WTC11 (cell line): ENCODE measurements around the gene MLPH. TPM values are rescaled to one million over a fixed set of nuclear protein-coding genes. Genes with fewer than 3 reads are reported as not detected.
"Not testable (repeated sequence)": the region's sequence is repeated elsewhere in the genome, so short reads cannot be mapped to it uniquely, and the experiment has no call there.

Experiments
- ATAC-seq: fragments of 200-7000 bp; cut with Tn5 transposase; 2 replicates; pipeline ENCODE4 v1.10.0; 2021; ENCODE audit warnings: mild to moderate bottlenecking, moderate library complexity
- CTCF ChIA-PET: fragments of 300-600 bp; sonication (Branson Sonifier 250); formaldehyde crosslinking; loops from one replicate; lab custom pipeline; 2021; ENCODE audit warnings: antibody characterized with exemption; lab: Charles Lee
- POLR2A ChIA-PET: fragments of 350-600 bp; sonication (Branson Sonifier 250); formaldehyde crosslinking; loops from one replicate; lab custom pipeline; 2021; ENCODE audit warnings: antibody characterized with exemption; lab: Charles Lee
- DNase-seq: peaks from one replicate; pipeline ENCODE4 v3.0.0; 2021; ENCODE audit warnings: low spot score
- H3K27ac Mint-ChIP-seq: 2 replicates; pipeline ENCODE4 v1.8.0; 2021; ENCODE audit warnings: mixed read lengths
- H3K27me3 Mint-ChIP-seq: 2 replicates; pipeline ENCODE4 v1.8.0; 2021; ENCODE audit warnings: low read depth, mild to moderate bottlenecking, moderate library complexity, mixed read lengths
- H3K36me3 Mint-ChIP-seq: 2 replicates; pipeline ENCODE4 v1.8.0; 2021; ENCODE audit warnings: mixed read lengths
- H3K4me1 Mint-ChIP-seq: 2 replicates; pipeline ENCODE4 v1.8.0; 2022; ENCODE audit warnings: mixed read lengths
- H3K4me3 Mint-ChIP-seq: 2 replicates; pipeline ENCODE4 v1.8.0; 2021; ENCODE audit warnings: mild to moderate bottlenecking, moderate library complexity, mixed read lengths
- H3K9me3 Mint-ChIP-seq: 2 replicates; pipeline ENCODE4 v1.8.0; 2021; ENCODE audit warnings: mixed read lengths
- CREM ChIP-seq: sonication (generic); formaldehyde crosslinking; IDR thresholded peaks from 2 replicates; pipeline ENCODE4 v1.8.1; 2022; ENCODE audit warnings: mild to moderate bottlenecking, missing genetic modification reagents, moderate library complexity
- E2F5 ChIP-seq: sonication (generic); formaldehyde crosslinking; IDR thresholded peaks from 2 replicates; pipeline ENCODE4 v1.8.1; 2022; ENCODE audit warnings: mild to moderate bottlenecking, moderate library complexity, missing genetic modification reagents
- ESRRA ChIP-seq: sonication (generic); formaldehyde crosslinking; IDR thresholded peaks from 2 replicates; pipeline ENCODE4 v1.8.1; 2022; ENCODE audit warnings: mild to moderate bottlenecking, missing genetic modification reagents, borderline replicate concordance
- FOXK1 ChIP-seq: sonication (generic); formaldehyde crosslinking; IDR thresholded peaks from 2 replicates; pipeline ENCODE4 v1.8.0; 2022; ENCODE audit warnings: mild to moderate bottlenecking, moderate library complexity, missing genetic modification reagents
- GABPB1 ChIP-seq: sonication (generic); formaldehyde crosslinking; IDR thresholded peaks from 2 replicates; pipeline ENCODE4 v1.8.1; 2023; ENCODE audit warnings: mild to moderate bottlenecking, missing genetic modification reagents
- HMGA2 ChIP-seq: fragments of 250-450 bp; sonication (Bioruptor Pico); IDR thresholded peaks from 2 replicates; pipeline ENCODE4 v1.4.0; 2021; ENCODE audit warnings: mild to moderate bottlenecking, moderate library complexity
- HMGXB4 ChIP-seq: sonication (generic); formaldehyde crosslinking; IDR thresholded peaks from 2 replicates; pipeline ENCODE4 v1.8.1; 2023; ENCODE audit warnings: mild to moderate bottlenecking, moderate library complexity, missing genetic modification reagents
- IRF2 ChIP-seq: sonication (generic); formaldehyde crosslinking; IDR thresholded peaks from 2 replicates; pipeline ENCODE4 v1.8.0; 2022; ENCODE audit warnings: low read depth, missing genetic modification reagents, borderline replicate concordance
- MAX ChIP-seq: sonication (generic); formaldehyde crosslinking; IDR thresholded peaks from 2 replicates; pipeline ENCODE4 v1.8.0; 2022; ENCODE audit warnings: mild to moderate bottlenecking, missing genetic modification reagents
- MLX ChIP-seq: sonication (generic); formaldehyde crosslinking; IDR thresholded peaks from 2 replicates; pipeline ENCODE4 v1.8.1; 2023; ENCODE audit warnings: mild to moderate bottlenecking, missing genetic modification reagents, moderate library complexity
- NFATC4 ChIP-seq: fragments of 250-450 bp; sonication (Bioruptor Pico); IDR thresholded peaks from 2 replicates; pipeline ENCODE4 v1.9.0; 2021; ENCODE audit warnings: mild to moderate bottlenecking
- NR1H2 ChIP-seq: sonication (generic); formaldehyde crosslinking; IDR thresholded peaks from 2 replicates; pipeline ENCODE4 v1.9.0; 2021; ENCODE audit warnings: mild to moderate bottlenecking, moderate library complexity, missing genetic modification reagents
- RELA ChIP-seq: sonication (generic); formaldehyde crosslinking; IDR thresholded peaks from 2 replicates; pipeline ENCODE4 v1.8.1; 2022; ENCODE audit warnings: missing genetic modification reagents, mild to moderate bottlenecking, borderline replicate concordance
- TCF7 ChIP-seq: sonication (generic); formaldehyde crosslinking; IDR thresholded peaks from 2 replicates; pipeline ENCODE4 v1.8.0; 2022; ENCODE audit warnings: mild to moderate bottlenecking, low read depth, missing genetic modification reagents, moderate library complexity
- TEAD4 ChIP-seq: sonication (generic); formaldehyde crosslinking; IDR thresholded peaks from 2 replicates; pipeline ENCODE4 v1.8.0; 2022; ENCODE audit warnings: mild to moderate bottlenecking, missing genetic modification reagents
- TP53 ChIP-seq: sonication (generic); formaldehyde crosslinking; IDR thresholded peaks from 2 replicates; pipeline ENCODE4 v1.8.1; 2023; ENCODE audit warnings: mild to moderate bottlenecking, missing genetic modification reagents
- ZNF121 ChIP-seq: sonication (generic); formaldehyde crosslinking; IDR thresholded peaks from 2 replicates; pipeline ENCODE4 v1.8.0; 2023; ENCODE audit warnings: missing genetic modification reagents
- ZNF219 ChIP-seq: sonication (generic); formaldehyde crosslinking; IDR thresholded peaks from 2 replicates; pipeline ENCODE4 v1.8.0; 2023; ENCODE audit warnings: missing genetic modification reagents, mild to moderate bottlenecking, borderline replicate concordance
- ZNF232 ChIP-seq: sonication (generic); formaldehyde crosslinking; IDR thresholded peaks from 2 replicates; pipeline ENCODE4 v1.8.0; 2022; ENCODE audit warnings: mild to moderate bottlenecking, missing genetic modification reagents
- ZSCAN18 ChIP-seq: fragments of 250-450 bp; sonication (Bioruptor Pico); IDR thresholded peaks from 2 replicates; pipeline ENCODE4 v2.1.2; 2022; ENCODE audit warnings: mild to moderate bottlenecking, moderate library complexity
- total RNA-seq: library from RNA; stranded (reverse); gene quantifications from 3 replicates; pipeline ENCODE4 v1.2.3, GENCODE V29; 2021
- TF ChIP-seq, protein P1 (sequence below): sonication (generic); formaldehyde crosslinking; conservative IDR thresholded peaks from 2 replicates; pipeline ENCODE4 v1.8.1; 2022; ENCODE audit warnings: mild to moderate bottlenecking, missing genetic modification reagents
- TF ChIP-seq, protein P2 (sequence below): sonication (generic); formaldehyde crosslinking; IDR thresholded peaks from 2 replicates; pipeline ENCODE4 v1.8.0; 2023; ENCODE audit warnings: mild to moderate bottlenecking, missing genetic modification reagents
- TF ChIP-seq, protein P3 (sequence below): fragments of 250-450 bp; sonication (Bioruptor Pico); IDR thresholded peaks from 2 replicates; pipeline ENCODE4 v1.8.0; 2021; ENCODE audit warnings: mild to moderate bottlenecking

Gene MLPH
- total RNA-seq, 1 experiment from 2014 or later, result 10.3 TPM

DNA sequence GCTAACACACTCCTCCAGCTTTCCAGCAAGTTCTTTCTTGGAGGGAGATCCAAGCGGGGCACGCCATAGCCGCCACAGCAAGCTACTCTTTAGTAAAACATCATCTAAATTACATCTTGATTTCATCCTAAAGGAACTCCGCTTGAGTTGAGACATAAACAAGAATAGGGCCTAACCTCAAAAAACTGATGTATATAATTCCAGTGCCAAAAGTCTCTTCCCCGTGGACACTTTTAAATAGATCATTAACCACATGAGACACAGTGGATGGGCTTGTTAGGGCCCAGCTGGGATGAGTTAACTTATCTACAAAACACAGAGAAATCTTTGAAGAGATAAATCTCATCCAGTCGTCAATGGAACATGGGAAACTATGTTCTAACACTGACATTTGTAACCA is 20.8 kb upstream of the MLPH start:
- Mint-ChIP-seq H3K27me3 (no peaks in the 10 kb centered on the region; the same call in none of the 2 replicates), H3K9me3 (no peaks in the 10 kb centered on the region), H3K36me3 (no peaks in the 10 kb centered on the region), H3K4me3 (no peak overlapping the region), H3K4me1 (peaks cover 4% of the 10 kb centered on the region), H3K27ac (no peak overlapping the region)
- DNase-seq (no peak), ATAC-seq (no peak)
- POLR2A ChIA-PET, result no interaction called here
- TF ChIP-seq ZNF232 (CRISPR knock-in tag), result no peak
- no peak for TF ChIP-seq ZNF121
- no peak for TF ChIP-seq MLX (CRISPR knock-in tag)
- TF ChIP-seq, protein P1, sequence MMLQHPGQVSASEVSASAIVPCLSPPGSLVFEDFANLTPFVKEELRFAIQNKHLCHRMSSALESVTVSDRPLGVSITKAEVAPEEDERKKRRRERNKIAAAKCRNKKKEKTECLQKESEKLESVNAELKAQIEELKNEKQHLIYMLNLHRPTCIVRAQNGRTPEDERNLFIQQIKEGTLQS (CRISPR knock-in tag), result no peak
- TF ChIP-seq HMGXB4, result no peak
- CTCF ChIA-PET, result interaction anchor here (1.1 to 2.7 kb wide), 4 partner anchors 9 to 106 kb away, joined by 3 to 8 read pairs (median 6); no protein-coding TSS in a partner anchor

DNA sequence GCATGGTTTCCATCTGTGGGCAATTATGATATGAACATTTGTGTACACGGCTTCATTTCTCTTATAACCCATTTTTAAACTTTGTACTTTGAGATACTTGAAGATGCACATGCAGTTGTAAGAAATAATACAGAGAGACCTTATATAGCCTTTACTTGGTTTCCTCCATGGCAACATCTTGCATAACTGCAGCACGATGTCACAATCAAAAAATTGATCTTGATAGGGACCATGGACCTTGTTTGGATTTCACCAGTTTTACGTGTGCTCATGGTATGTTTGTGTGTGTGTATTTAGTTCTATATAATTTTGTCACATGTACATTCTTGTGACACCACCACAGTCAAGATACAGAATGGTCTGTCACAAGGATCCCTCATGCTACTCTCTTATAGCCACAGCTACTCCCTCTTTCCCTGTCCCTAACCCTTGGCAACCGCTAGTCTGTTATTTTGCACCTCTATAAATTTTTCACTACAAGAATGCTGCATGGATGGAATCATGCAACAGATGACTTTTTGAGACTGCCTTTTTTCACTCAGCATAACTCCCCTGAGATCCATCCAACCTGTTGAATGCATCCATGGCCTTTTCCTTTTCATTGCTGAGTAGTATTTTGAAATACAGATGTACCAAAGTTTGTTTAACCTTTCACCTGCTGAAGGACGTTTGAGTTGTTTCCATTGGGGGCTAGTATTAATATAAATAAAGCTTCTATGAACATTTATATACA is 19.4 kb upstream of the MLPH start:
- ATAC-seq (no peak), DNase-seq (no peak)
- Mint-ChIP-seq H3K9me3 (no peaks in the 10 kb centered on the region), H3K27ac (no peak overlapping the region), H3K4me3 (no peak overlapping the region), H3K4me1 (peaks cover 9% of the 10 kb centered on the region)
- POLR2A ChIA-PET, result no interaction called here
- TF ChIP-seq TEAD4 (no peak), NFATC4 (CRISPR knock-in tag) (no peak), ESRRA (CRISPR knock-in tag) (no peak), MAX (CRISPR knock-in tag) (no peak), E2F5 (CRISPR knock-in tag) (no peak), ZNF121 (no peak), TCF7 (no peak), ZSCAN18 (CRISPR knock-in tag) (no peak), NR1H2 (no peak), FOXK1 (CRISPR knock-in tag) (no peak), HMGA2 (CRISPR knock-in tag) (no peak), IRF2 (CRISPR knock-in tag) (no peak), CREM (CRISPR knock-in tag) (no peak), GABPB1 (CRISPR knock-in tag) (no peak), ZNF219 (CRISPR knock-in tag) (no peak), TP53 (CRISPR knock-in tag) (no peak), RELA (CRISPR knock-in tag) (no peak)
- TF ChIP-seq, protein P2, sequence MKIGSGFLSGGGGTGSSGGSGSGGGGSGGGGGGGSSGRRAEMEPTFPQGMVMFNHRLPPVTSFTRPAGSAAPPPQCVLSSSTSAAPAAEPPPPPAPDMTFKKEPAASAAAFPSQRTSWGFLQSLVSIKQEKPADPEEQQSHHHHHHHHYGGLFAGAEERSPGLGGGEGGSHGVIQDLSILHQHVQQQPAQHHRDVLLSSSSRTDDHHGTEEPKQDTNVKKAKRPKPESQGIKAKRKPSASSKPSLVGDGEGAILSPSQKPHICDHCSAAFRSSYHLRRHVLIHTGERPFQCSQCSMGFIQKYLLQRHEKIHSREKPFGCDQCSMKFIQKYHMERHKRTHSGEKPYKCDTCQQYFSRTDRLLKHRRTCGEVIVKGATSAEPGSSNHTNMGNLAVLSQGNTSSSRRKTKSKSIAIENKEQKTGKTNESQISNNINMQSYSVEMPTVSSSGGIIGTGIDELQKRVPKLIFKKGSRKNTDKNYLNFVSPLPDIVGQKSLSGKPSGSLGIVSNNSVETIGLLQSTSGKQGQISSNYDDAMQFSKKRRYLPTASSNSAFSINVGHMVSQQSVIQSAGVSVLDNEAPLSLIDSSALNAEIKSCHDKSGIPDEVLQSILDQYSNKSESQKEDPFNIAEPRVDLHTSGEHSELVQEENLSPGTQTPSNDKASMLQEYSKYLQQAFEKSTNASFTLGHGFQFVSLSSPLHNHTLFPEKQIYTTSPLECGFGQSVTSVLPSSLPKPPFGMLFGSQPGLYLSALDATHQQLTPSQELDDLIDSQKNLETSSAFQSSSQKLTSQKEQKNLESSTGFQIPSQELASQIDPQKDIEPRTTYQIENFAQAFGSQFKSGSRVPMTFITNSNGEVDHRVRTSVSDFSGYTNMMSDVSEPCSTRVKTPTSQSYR (CRISPR knock-in tag), result no peak
- TF ChIP-seq, protein P3, sequence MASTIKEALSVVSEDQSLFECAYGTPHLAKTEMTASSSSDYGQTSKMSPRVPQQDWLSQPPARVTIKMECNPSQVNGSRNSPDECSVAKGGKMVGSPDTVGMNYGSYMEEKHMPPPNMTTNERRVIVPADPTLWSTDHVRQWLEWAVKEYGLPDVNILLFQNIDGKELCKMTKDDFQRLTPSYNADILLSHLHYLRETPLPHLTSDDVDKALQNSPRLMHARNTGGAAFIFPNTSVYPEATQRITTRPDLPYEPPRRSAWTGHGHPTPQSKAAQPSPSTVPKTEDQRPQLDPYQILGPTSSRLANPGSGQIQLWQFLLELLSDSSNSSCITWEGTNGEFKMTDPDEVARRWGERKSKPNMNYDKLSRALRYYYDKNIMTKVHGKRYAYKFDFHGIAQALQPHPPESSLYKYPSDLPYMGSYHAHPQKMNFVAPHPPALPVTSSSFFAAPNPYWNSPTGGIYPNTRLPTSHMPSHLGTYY, result no peak
- TF ChIP-seq, all 79 proteins: peak for 0
- Mint-ChIP-seq H3K36me3 (no peaks in the 10 kb centered on the region), H3K27me3 (no peaks in the 10 kb centered on the region; the same call in 1 of the 2 replicates)
- CTCF ChIA-PET, result interaction anchor here (0.5 to 1.0 kb wide), 2 partner anchors 45 to 50 kb away, joined by 4 to 5 read pairs; no protein-coding TSS in a partner anchor

GRCh38 chr2:237469410-237469809 is 17.6 kb upstream of the MLPH start:
- ATAC-seq, H3K27me3 Mint-ChIP-seq, H3K36me3 Mint-ChIP-seq, DNase-seq, H3K4me1 Mint-ChIP-seq, H3K4me3 Mint-ChIP-seq, POLR2A ChIA-PET, H3K27ac Mint-ChIP-seq, H3K9me3 Mint-ChIP-seq: not testable (repeated sequence)
- CTCF ChIA-PET, result interaction anchor here (1.0 to 3.4 kb wide), 6 partner anchors 8 to 103 kb away, joined by 3 to 69 read pairs (median 17); no protein-coding TSS in a partner anchor
